SU-DHL-6 (cell line): ENCODE data around the gene LIPT2.

Source experiments
- EZH2phosphoT487 ChIP-seq: fragments of 200-600 bp; sonication (generic), shearing (Covaris generic); conservative IDR thresholded peaks from 2 replicates; pipeline ENCODE4 v1.6.1; 2018; ENCODE audit warnings: mild to moderate bottlenecking, antibody characterized with exemption, low read length, moderate library complexity, mixed read lengths
- TF ChIP-seq, protein P1 (sequence below): fragments of 200-600 bp; sonication (generic); IDR thresholded peaks from one replicate; pipeline ENCODE4 v1.5.1; 2017; ENCODE audit warnings: antibody characterized with exemption, mild to moderate bottlenecking, low read length, moderate library complexity; ENCODE audit not compliant: insufficient read depth, poor library complexity, severe bottlenecking

DNA sequence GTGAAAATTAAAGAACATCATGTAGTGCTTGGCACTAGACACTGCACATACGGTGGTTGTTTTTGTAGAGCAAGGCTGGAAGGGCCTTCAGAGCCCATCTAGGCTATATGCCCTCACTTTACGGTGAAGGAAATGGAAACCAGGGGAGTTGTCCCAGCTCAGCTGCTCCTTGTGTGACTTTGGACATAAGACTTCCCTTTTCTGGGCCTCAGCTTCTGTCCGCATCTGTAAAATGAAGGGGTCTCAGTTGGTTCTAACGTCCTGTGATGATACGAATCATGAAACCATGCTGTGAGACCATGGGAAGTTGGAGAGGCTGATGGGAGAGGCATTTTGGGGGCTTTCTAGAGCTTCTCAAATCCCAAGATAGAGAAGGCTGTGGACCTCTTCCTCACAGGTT lies 30.9 kb downstream of the LIPT2 start:
- TF ChIP-seq, protein P1, sequence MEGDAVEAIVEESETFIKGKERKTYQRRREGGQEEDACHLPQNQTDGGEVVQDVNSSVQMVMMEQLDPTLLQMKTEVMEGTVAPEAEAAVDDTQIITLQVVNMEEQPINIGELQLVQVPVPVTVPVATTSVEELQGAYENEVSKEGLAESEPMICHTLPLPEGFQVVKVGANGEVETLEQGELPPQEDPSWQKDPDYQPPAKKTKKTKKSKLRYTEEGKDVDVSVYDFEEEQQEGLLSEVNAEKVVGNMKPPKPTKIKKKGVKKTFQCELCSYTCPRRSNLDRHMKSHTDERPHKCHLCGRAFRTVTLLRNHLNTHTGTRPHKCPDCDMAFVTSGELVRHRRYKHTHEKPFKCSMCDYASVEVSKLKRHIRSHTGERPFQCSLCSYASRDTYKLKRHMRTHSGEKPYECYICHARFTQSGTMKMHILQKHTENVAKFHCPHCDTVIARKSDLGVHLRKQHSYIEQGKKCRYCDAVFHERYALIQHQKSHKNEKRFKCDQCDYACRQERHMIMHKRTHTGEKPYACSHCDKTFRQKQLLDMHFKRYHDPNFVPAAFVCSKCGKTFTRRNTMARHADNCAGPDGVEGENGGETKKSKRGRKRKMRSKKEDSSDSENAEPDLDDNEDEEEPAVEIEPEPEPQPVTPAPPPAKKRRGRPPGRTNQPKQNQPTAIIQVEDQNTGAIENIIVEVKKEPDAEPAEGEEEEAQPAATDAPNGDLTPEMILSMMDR, result no peak
- TF ChIP-seq EZH2phosphoT487, result no peak
